Measurements from ENCODE around the gene POLR2M. TPM values are rescaled to one million over a fixed set of nuclear protein-coding genes. Genes with fewer than 3 reads are reported as not detected.

The POLR2M gene
- polyA plus RNA-seq, 2 of the 4 experiments (the other 2 are of a cell fraction): 67.9 to 107 TPM

GRCh38 chr15:57756466-57756865 is 50.0 kb downstream of the POLR2M start (continued):
- TF ChIP-seq ELK1 (IDR thresholded peaks at IDR 0.05; ENCODE audit: low read depth, low read length) (no peak), RARB (CRISPR knock-in tag; IDR thresholded peaks at IDR 0.05) (no peak)

DNA sequence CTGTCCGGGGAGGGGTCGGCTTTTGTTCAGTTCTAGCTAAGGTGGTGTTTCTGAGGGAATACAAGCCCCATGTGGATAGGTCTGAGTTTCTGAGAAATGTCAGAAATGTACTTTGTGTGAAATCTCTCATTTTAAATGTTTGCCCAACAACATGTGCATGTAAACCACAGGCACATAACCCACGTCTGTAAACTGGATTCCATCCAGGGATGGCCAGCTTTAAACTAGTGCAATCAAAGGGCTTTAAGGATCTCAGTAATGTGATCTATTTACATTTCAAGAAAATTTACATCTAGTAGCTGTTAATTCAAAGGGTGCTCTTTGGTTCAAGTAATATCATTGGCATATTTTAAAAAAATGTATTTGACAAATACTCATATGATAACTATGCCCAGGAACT is 52.0 kb downstream of the POLR2M start:
- Histone ChIP-seq H3K4me2 (no peak overlapping the region), H3K4me3 (no peak overlapping the region), H3K9me3 (no peaks in the 10 kb centered on the region), H3K27ac (no peak overlapping the region), H3K4me1 (no peaks in the 10 kb centered on the region)
- FAIRE-seq (peak; percentile 36), ATAC-seq (no peak), DNase-seq (ENCODE audit: low read depth in 1 of 2, low spot score in 1 of 2) (no peak)
- TF ChIP-seq JUN (IDR thresholded peaks at IDR 0.05) (no peak), POLR2AphosphoS2 (conservative IDR thresholded peaks at IDR 0.05; ENCODE audit: low read length) (no peak)
- ChIA-PET POLR2A (no interaction called here), CTCF (interaction anchor here (0.6 to 2.4 kb wide), 7 partner anchors 14 to 308 kb away, joined by 3 to 11 read pairs (median 3); no protein-coding TSS in a partner anchor)
- WGBS (ENCODE audit: missing lambda C conversion rate): 42% methylated on average over 3 of the region's 3 CpGs

DNA sequence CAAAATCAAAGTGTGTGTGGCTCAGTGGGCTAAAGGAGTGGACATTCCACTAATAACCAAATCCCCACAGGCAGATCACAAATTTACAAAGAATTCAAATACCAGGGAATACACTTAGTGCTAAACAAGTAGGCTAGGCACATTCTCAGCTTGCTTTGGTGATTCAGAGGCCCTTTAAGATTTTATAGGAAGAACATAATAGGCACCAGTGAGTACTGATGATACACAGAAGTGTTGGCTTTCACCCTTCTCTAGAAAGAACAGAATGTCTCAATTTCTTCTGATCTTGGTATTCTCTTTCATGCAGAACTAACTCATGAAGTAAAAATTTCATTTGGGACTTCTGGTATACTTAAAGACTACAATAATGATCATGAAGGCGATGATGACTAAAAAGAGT is 55.0 kb downstream of the POLR2M start:
- ChIA-PET CTCF (interaction anchor here (0.7 to 3.2 kb wide), 7 partner anchors 10 to 422 kb away, joined by 3 to 19 read pairs (median 4); no protein-coding TSS in a partner anchor), POLR2A (no interaction called here)
- H3K27ac ChIP-seq: no peak overlapping the region
- TF ChIP-seq POLR2AphosphoS2 (conservative IDR thresholded peaks at IDR 0.05; ENCODE audit: low read length) (no peak), HDAC2 (IDR thresholded peaks at IDR 0.05) (no peak), RAD21 (conservative IDR thresholded peaks at IDR 0.05 in 1 of 2, IDR thresholded peaks at IDR 0.05 in 1 of 2) (no peak), ZSCAN20 (CRISPR knock-in tag; IDR thresholded peaks at IDR 0.05) (no peak), BCL3 (IDR thresholded peaks at IDR 0.05) (no peak), E2F6 (IDR thresholded peaks at IDR 0.05; ENCODE audit: borderline replicate concordance, low read depth) (no peak), CBX8 (IDR thresholded peaks at IDR 0.05) (no peak), FOSL2 (IDR thresholded peaks at IDR 0.05) (no peak), FOSL2 (CRISPR knock-in tag; IDR thresholded peaks at IDR 0.05) (no peak), JUNB (IDR thresholded peaks at IDR 0.05) (no peak), RCOR1 (IDR thresholded peaks at IDR 0.05; ENCODE audit: low read depth, low read length) (no peak), RFX5 (IDR thresholded peaks at IDR 0.05) (no peak), ELK1 (IDR thresholded peaks at IDR 0.05; ENCODE audit: low read depth, low read length) (no peak), MYC (IDR thresholded peaks at IDR 0.05; ENCODE audit: borderline replicate concordance, low read length) (no peak), CHD2 (IDR thresholded peaks at IDR 0.05; ENCODE audit: low read length, partially characterized antibody) (no peak), NFE2L2 (conservative IDR thresholded peaks at IDR 0.05; ENCODE audit: low read length) (no peak), HOXA7 (CRISPR knock-in tag; IDR thresholded peaks at IDR 0.05) (no peak), EHF (CRISPR knock-in tag; IDR thresholded peaks at IDR 0.05) (no peak), MAZ (IDR thresholded peaks at IDR 0.05; ENCODE audit: borderline replicate concordance, low read depth, low read length) (no peak)
- TF ChIP-seq, protein P1, sequence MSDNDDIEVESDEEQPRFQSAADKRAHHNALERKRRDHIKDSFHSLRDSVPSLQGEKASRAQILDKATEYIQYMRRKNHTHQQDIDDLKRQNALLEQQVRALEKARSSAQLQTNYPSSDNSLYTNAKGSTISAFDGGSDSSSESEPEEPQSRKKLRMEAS (IDR thresholded peaks at IDR 0.05): no peak
- 56% methylated on average over 1 of the region's 1 CpG for WGBS (ENCODE audit: missing lambda C conversion rate)
- FAIRE-seq (no peak), DNase-seq (ENCODE audit: low read depth in 1 of 2, low spot score in 1 of 2) (no peak), ATAC-seq (no peak)
- H3K4me2 ChIP-seq: no peak overlapping the region
- H3K4me3 ChIP-seq: no peak overlapping the region
- no peaks in the 10 kb centered on the region for H3K9me3 ChIP-seq
- H3K4me1 ChIP-seq: no peaks in the 10 kb centered on the region
